Ishikawa (cell line): ENCODE data around the gene TOGARAM1.
A peak's percentile ranks its signal among the peaks of the same experiment; 100 is the strongest.

Source experiments
- CEBPB ChIP-seq: IDR thresholded peaks from 2 replicates; pipeline ENCODE4 v1.6.1; 2012
- CREB1 ChIP-seq: IDR thresholded peaks from 2 replicates; pipeline ENCODE4 v1.6.1; 2012; ENCODE audit warnings: low read depth
- EGR1 ChIP-seq: IDR thresholded peaks from 2 replicates; pipeline ENCODE4 v1.6.1; 2012
- EP300 ChIP-seq: IDR thresholded peaks from 2 replicates; pipeline ENCODE4 v1.6.1; 2012; ENCODE audit warnings: borderline replicate concordance
- FOXM1 ChIP-seq: IDR thresholded peaks from 2 replicates; pipeline ENCODE4 v1.6.1; 2012; ENCODE audit warnings: low read depth, borderline replicate concordance
- MAX ChIP-seq: IDR thresholded peaks from 2 replicates; pipeline ENCODE4 v1.6.1; 2012
- NFIC ChIP-seq: IDR thresholded peaks from 2 replicates; pipeline ENCODE4 v1.6.1; 2012
- RAD21 ChIP-seq: IDR thresholded peaks from 2 replicates; pipeline ENCODE4 v1.6.1; 2012; ENCODE audit warnings: low read depth
- REST ChIP-seq: IDR thresholded peaks from 2 replicates; pipeline ENCODE4 v1.6.1; 2012; ENCODE audit warnings: low read depth, mild to moderate bottlenecking
- TAF1 ChIP-seq: IDR thresholded peaks from 2 replicates; pipeline ENCODE4 v1.6.1; 2012; ENCODE audit warnings: low read depth, mild to moderate bottlenecking
- TCF12 ChIP-seq: IDR thresholded peaks from 2 replicates; pipeline ENCODE4 v1.6.1; 2012; ENCODE audit warnings: low read depth
- TEAD4 ChIP-seq: IDR thresholded peaks from 2 replicates; pipeline ENCODE4 v1.6.1; 2012
- USF1 ChIP-seq: IDR thresholded peaks from 2 replicates; pipeline ENCODE4 v1.6.1; 2012
- YY1 ChIP-seq: IDR thresholded peaks from 2 replicates; pipeline ENCODE4 v1.6.1; 2012; ENCODE audit warnings: low read depth
- ZBTB7A ChIP-seq: IDR thresholded peaks from 2 replicates; pipeline ENCODE4 v1.6.1; 2012; ENCODE audit warnings: low read depth

The TOGARAM1 gene

GRCh38 chr14:44945264-44945663 lies 16.7 kb upstream of the TOGARAM1 start:
- TF ChIP-seq MAX = no peak

GRCh38 chr14:44951051-44951450 lies 10.9 kb upstream of the TOGARAM1 start:
- TF ChIP-seq TAF1 = no peak
- no peak for TF ChIP-seq TCF12
- no peak for TF ChIP-seq MAX
- no peak for TF ChIP-seq NFIC

- TF ChIP-seq RAD21 (no peak), USF1 (no peak), CEBPB (no peak), EP300 (no peak), EGR1 (no peak), YY1 (no peak), ZBTB7A (no peak), MAX (no peak), FOXM1 (no peak), NFIC (no peak), TCF12 (no peak), CREB1 (no peak), REST (no peak), TAF1 (no peak), TEAD4 (no peak)
These were observed 9.4 kb upstream of the TOGARAM1 start for GRCh38 chr14:44952391-44953110.

GRCh38 chr14:44954750-44955149 lies 7.2 kb upstream of the TOGARAM1 start:
- no peak for TF ChIP-seq RAD21
- TF ChIP-seq CREB1 = no peak
- no peak for TF ChIP-seq USF1
- TF ChIP-seq FOXM1 = no peak
- no peak for TF ChIP-seq TAF1
- no peak for TF ChIP-seq MAX
- TF ChIP-seq YY1 = no peak
- TF ChIP-seq TCF12 = no peak
- no peak for TF ChIP-seq EP300
- TF ChIP-seq TEAD4 = no peak
- no peak for TF ChIP-seq NFIC
- no peak for TF ChIP-seq ZBTB7A
- TF ChIP-seq EGR1 = no peak
- TF ChIP-seq CEBPB = no peak
- TF ChIP-seq REST = no peak

GRCh38 chr14:44955528-44955927 lies 6.5 kb upstream of the TOGARAM1 start:
- TF ChIP-seq MAX = no peak
- no peak for TF ChIP-seq TCF12
- no peak for TF ChIP-seq EP300
- TF ChIP-seq CEBPB = 0 out of 2 replicates have a peak, but pooled peaks have one; percentile 9
- no peak for TF ChIP-seq TEAD4
- TF ChIP-seq EGR1 = no peak

GRCh38 chr14:44956866-44957265 lies 5.1 kb upstream of the TOGARAM1 start:
- no peak for TF ChIP-seq REST
- no peak for TF ChIP-seq YY1
- no peak for TF ChIP-seq NFIC
- TF ChIP-seq USF1 = no peak
- TF ChIP-seq TEAD4 = no peak
- no peak for TF ChIP-seq MAX
- TF ChIP-seq ZBTB7A = no peak
- TF ChIP-seq TAF1 = no peak
- TF ChIP-seq RAD21 = no peak
- no peak for TF ChIP-seq EP300
- no peak for TF ChIP-seq TCF12
- no peak for TF ChIP-seq FOXM1
